Mucosa of gallbladder (tissue), 1 donor: ENCODE data around the gene ZNF385B. TPM values are rescaled to one million over a fixed set of nuclear protein-coding genes. Genes with fewer than 3 reads are reported as not detected.

Experiments used
- DNase-seq: peaks from one replicate; pipeline ENCODE4 v3.0.0-alpha.2; 2020; ENCODE audit warnings: low spot score
- total RNA-seq: library from RNA; stranded (reverse); gene quantifications from one replicate; pipeline ENCODE4 v1.2.1, GENCODE V29; 2021
- donor health status: DM: no; HTN: no; CAD: no.

Gene ZNF385B
- total RNA-seq, 1 donor from 2014 or later = 3.2 TPM

GRCh38 chr2:179745635-179746256 is 115.7 kb downstream of the ZNF385B start:
- no peak for DNase-seq

- DNase-seq = no peak
These were observed 117.0 kb downstream of the ZNF385B start for GRCh38 chr2:179744401-179744800.

- DNase-seq = no peak
These were observed 120.1 kb downstream of the ZNF385B start for GRCh38 chr2:179741317-179741716.

GRCh38 chr2:179729966-179730365 is 131.4 kb downstream of the ZNF385B start:
- DNase-seq = no peak

- DNase-seq = no peak
These were observed 134.8 kb downstream of the ZNF385B start for GRCh38 chr2:179726461-179727180.

- DNase-seq = no peak
These were observed 137.0 kb downstream of the ZNF385B start for GRCh38 chr2:179724403-179724802.

- DNase-seq = no peak
These were observed 141.1 kb downstream of the ZNF385B start for GRCh38 chr2:179720173-179720772.

GRCh38 chr2:179715871-179716270 is 145.5 kb downstream of the ZNF385B start:
- no peak for DNase-seq

GRCh38 chr2:179715196-179715595 is 146.2 kb downstream of the ZNF385B start:
- no peak for DNase-seq

- no peak for DNase-seq
These were observed 148.6 kb downstream of the ZNF385B start for GRCh38 chr2:179712825-179713224.

- no peak for DNase-seq
These were observed 150.0 kb downstream of the ZNF385B start for GRCh38 chr2:179711375-179711774.

- DNase-seq = no peak
These were observed 157.7 kb downstream of the ZNF385B start for GRCh38 chr2:179703702-179704101.

GRCh38 chr2:179702912-179703311 is 158.5 kb downstream of the ZNF385B start:
- DNase-seq = no peak

GRCh38 chr2:179701524-179702110 is 159.8 kb downstream of the ZNF385B start:
- DNase-seq = no peak

GRCh38 chr2:179695486-179695885 is 165.9 kb downstream of the ZNF385B start:
- no peak for DNase-seq

- no peak for DNase-seq
These were observed 166.4 kb downstream of the ZNF385B start for GRCh38 chr2:179694963-179695362.

GRCh38 chr2:179692610-179693009 is 168.8 kb downstream of the ZNF385B start:
- no peak for DNase-seq

- DNase-seq = no peak
These were observed 169.4 kb downstream of the ZNF385B start for GRCh38 chr2:179692043-179692442.

GRCh38 chr2:179691235-179691634 is 170.2 kb downstream of the ZNF385B start:
- no peak for DNase-seq

GRCh38 chr2:179686718-179687342 is 174.6 kb downstream of the ZNF385B start:
- no peak for DNase-seq

GRCh38 chr2:179686069-179686468 is 175.3 kb downstream of the ZNF385B start:
- DNase-seq = no peak

GRCh38 chr2:179685146-179685545 is 176.3 kb downstream of the ZNF385B start:
- no peak for DNase-seq
